Stimulated activated naive CD8-positive, alpha-beta T cell treated with anti-CD3 and anti-CD28 coated beads, Interleukin-15, Interleukin-2, amounts not matched to agents 100 U/mL and 50 U/mL, for 24 hours (primary cell): ENCODE results near the gene PGGT1B.
"Not testable (repeated sequence)": the region's sequence is repeated elsewhere in the genome, so short reads cannot be mapped to it uniquely, and the experiment has no call there.

Experiments used
- ATAC-seq: fragments of 150-1000 bp; cut with Tn5 transposase; one replicate; pipeline ENCODE4 v1.10.0; 2021
- DNase-seq: peaks from one replicate; pipeline ENCODE4 v3.0.0; 2021

PGGT1B gene

GRCh38 chr5:115257981-115258380 is 4.7 kb downstream of the PGGT1B start:
- DNase-seq (no peak), ATAC-seq (no peak)

GRCh38 chr5:115249379-115249778 is 13.3 kb downstream of the PGGT1B start:
- ATAC-seq, DNase-seq: not testable (repeated sequence)

GRCh38 chr5:115246361-115246991 is 16.2 kb downstream of the PGGT1B start:
- ATAC-seq: peak; percentile 49
- DNase-seq: no peak

- no peak for DNase-seq
Observed at GRCh38 chr5:115243412-115243811, 19.3 kb downstream of the PGGT1B start.

GRCh38 chr5:115241881-115242642 is 20.6 kb downstream of the PGGT1B start:
- no peak for ATAC-seq

More at GRCh38 chr5:115243412-115243811, 19.3 kb downstream of the PGGT1B start:
- peak; percentile 75 for ATAC-seq

GRCh38 chr5:115237066-115237465 is 25.6 kb downstream of the PGGT1B start:
- DNase-seq (no peak), ATAC-seq (no peak)

More at GRCh38 chr5:115241881-115242642, 20.6 kb downstream of the PGGT1B start:
- no peak for DNase-seq

- DNase-seq: no peak
- ATAC-seq: no peak
Observed at GRCh38 chr5:115236599-115236998, 26.1 kb downstream of the PGGT1B start.

- ATAC-seq (no peak), DNase-seq (no peak)
Observed at GRCh38 chr5:115231598-115231997, 31.1 kb downstream of the PGGT1B start.

- ATAC-seq (no peak), DNase-seq (no peak)
Observed at GRCh38 chr5:115229606-115230005, 33.1 kb downstream of the PGGT1B start.

- ATAC-seq: no peak
Observed at GRCh38 chr5:115227281-115227680, 35.4 kb downstream of the PGGT1B start.

GRCh38 chr5:115214541-115214940 is 48.1 kb downstream of the PGGT1B start:
- no peak for DNase-seq
- ATAC-seq: no peak

More at GRCh38 chr5:115227281-115227680, 35.4 kb downstream of the PGGT1B start:
- DNase-seq: no peak

- peak; percentile 99 for ATAC-seq
- peak; percentile 42 for DNase-seq
Observed at GRCh38 chr5:115209279-115209678, 53.4 kb downstream of the PGGT1B start.

GRCh38 chr5:115202952-115203351 is 59.7 kb downstream of the PGGT1B start:
- DNase-seq (no peak), ATAC-seq (no peak)

- ATAC-seq (no peak), DNase-seq (no peak)
Observed at GRCh38 chr5:115196161-115196560, 66.5 kb downstream of the PGGT1B start.

GRCh38 chr5:115194676-115195075 is 68.0 kb downstream of the PGGT1B start:
- DNase-seq (no peak), ATAC-seq (no peak)

- ATAC-seq (no peak), DNase-seq (no peak)
Observed at GRCh38 chr5:115193295-115193694, 69.4 kb downstream of the PGGT1B start.

GRCh38 chr5:115192098-115192497 is 70.6 kb downstream of the PGGT1B start:
- no peak for ATAC-seq
- no peak for DNase-seq

- ATAC-seq (no peak), DNase-seq (no peak)
Observed at GRCh38 chr5:115191474-115192031, 71.1 kb downstream of the PGGT1B start.

GRCh38 chr5:115190388-115190787 is 72.3 kb downstream of the PGGT1B start:
- no peak for ATAC-seq
- DNase-seq: no peak

GRCh38 chr5:115189866-115190265 is 72.8 kb downstream of the PGGT1B start:
- DNase-seq (no peak), ATAC-seq (no peak)

GRCh38 chr5:115186794-115187193 is 75.9 kb downstream of the PGGT1B start:
- no peak for DNase-seq
- no peak for ATAC-seq

- ATAC-seq (no peak), DNase-seq (no peak)
Observed at GRCh38 chr5:115184770-115185169, 77.9 kb downstream of the PGGT1B start.

GRCh38 chr5:115181757-115182156 is 80.9 kb downstream of the PGGT1B start:
- DNase-seq: no peak
- no peak for ATAC-seq
